Measurements from ENCODE around the gene DAP. TPM values are rescaled to one million over a fixed set of nuclear protein-coding genes. Genes with fewer than 3 reads are reported as not detected.
A peak's percentile ranks its signal among the peaks of the same experiment; 100 is the strongest.

Gene DAP
- total and polyA plus RNA-seq, 2 of the 4 experiments (the other 2 are of a cell fraction), result 49.6 to 189 TPM

DNA sequence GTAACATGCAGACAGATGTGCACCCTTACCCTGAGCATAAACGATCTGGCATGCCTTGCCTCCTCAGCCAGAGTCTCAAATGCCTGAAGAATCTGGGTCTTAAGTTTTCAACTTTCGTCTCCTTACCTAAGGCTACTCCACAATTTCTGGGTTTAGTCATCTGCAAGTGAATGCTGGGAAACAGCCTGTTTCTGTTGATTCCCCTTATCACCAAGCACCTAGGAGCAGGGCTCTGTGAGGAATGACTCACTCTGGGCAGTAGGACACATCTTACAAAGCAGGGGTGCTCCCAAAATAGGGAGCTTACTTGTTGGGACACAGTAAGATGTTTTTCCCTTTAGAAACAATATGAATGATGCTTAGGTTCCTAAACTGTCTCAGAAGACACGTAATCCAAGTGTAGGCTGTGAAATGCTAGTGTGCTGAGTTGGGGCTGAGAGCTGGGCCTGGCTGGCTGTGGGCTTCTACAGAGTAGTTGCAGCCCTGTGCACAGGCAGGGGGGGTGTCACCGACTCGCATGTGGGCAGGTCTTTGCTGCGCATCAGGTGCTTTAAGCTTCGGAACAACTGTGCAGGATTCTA is 58.0 kb downstream of the DAP start:
- H3K56ac ChIP-seq (ENCODE audit: extremely low read depth, insufficient read depth, low read length), result peak overlapping the region; percentile 54; the same call in 1 of the 2 replicates
- peak overlapping the region; percentile 10; the same call in 1 of the 2 replicates for H3K18ac ChIP-seq (ENCODE audit: low read depth, low read length)
- no peak overlapping the region for H4K5ac ChIP-seq (ENCODE audit: low read depth, low read length)
- peak overlapping the region in 1 of 2 experiments; percentile 73; a peak in 2 of 4 replicates for H4K8ac ChIP-seq (ENCODE audit: low read depth in 2 of 2, low read length in 2 of 2)
- H3K36me3 ChIP-seq (ENCODE audit: control insufficient read depth, insufficient read depth, low read length), result peaks cover 4% of the 10 kb centered on the region
- H4K20me1 ChIP-seq (ENCODE audit: insufficient read depth, low read length), result peaks cover 26% of the 10 kb centered on the region
- no peaks in the 10 kb centered on the region for H3K9me3 ChIP-seq (ENCODE audit: control insufficient read depth, insufficient read depth, low read length)
- peak overlapping the region; percentile 72 for H2BK120ac ChIP-seq (ENCODE audit: low read depth, low read length)
- peak overlapping the region; percentile 47 for H3K14ac ChIP-seq (replicated peaks; ENCODE audit: low read depth, low read length)
- CTCF ChIA-PET, result interaction anchor here (0.9 to 1.5 kb wide), 5 partner anchors 22 to 248 kb away, joined by 3 to 5 read pairs (median 4); no protein-coding TSS in a partner anchor
- H4K91ac ChIP-seq (ENCODE audit: insufficient read depth, low read depth, low read length), result no peak overlapping the region; the same call in 1 of the 2 replicates
- H2BK5ac ChIP-seq (ENCODE audit: low read depth, low read length, poor library complexity, severe bottlenecking), result peak overlapping the region; percentile 70
- no peak for TF ChIP-seq RAD21 (IDR thresholded peaks at IDR 0.05; ENCODE audit: low read length)
- TF ChIP-seq FOS (IDR thresholded peaks at IDR 0.05; ENCODE audit: low read depth, low read length), result peak; percentile 69; the same call in 1 of the 2 replicates
- no peak for TF ChIP-seq POLR2A (IDR thresholded peaks at IDR 0.05; ENCODE audit: low read depth, low read length)
- TF ChIP-seq NFE2L2 (IDR thresholded peaks at IDR 0.05; ENCODE audit: low read depth, low read length), result no peak
- no peak for TF ChIP-seq MXI1 (IDR thresholded peaks at IDR 0.05; ENCODE audit: borderline replicate concordance, low read depth, low read length)
- TF ChIP-seq RFX5 (IDR thresholded peaks at IDR 0.05; ENCODE audit: low read depth, low read length), result no peak
- no peak overlapping the region for H2AK9ac ChIP-seq (replicated peaks; ENCODE audit: low read depth, low read length, poor library complexity)
- H3K4ac ChIP-seq (ENCODE audit: low read depth, low read length), result peak overlapping the region; percentile 89
- H3K27ac ChIP-seq (ENCODE audit: insufficient read depth, low read length), result peak overlapping the region; percentile 17
- H3K4me3 ChIP-seq (ENCODE audit: insufficient read depth, low read depth, low read length), result no peak overlapping the region
- 50% methylated on average over 1 of the region's 7 CpGs; no CpG with 5 or more reads in 1 of the 2 experiments for WGBS, 2 experiments (ENCODE audit: extremely low coverage in 2 of 2, insufficient read length in 1 of 2)
- peak overlapping the region; percentile 71; the same call in 1 of the 2 replicates for H2AK5ac ChIP-seq (ENCODE audit: low read depth, low read length)
- H3K4me1 ChIP-seq (ENCODE audit: control insufficient read depth, insufficient read depth, low read length), result peaks cover 33% of the 10 kb centered on the region
- H2AFZ ChIP-seq (replicated peaks; ENCODE audit: low read length, poor library complexity), result no peak overlapping the region
- H3K27me3 ChIP-seq (ENCODE audit: control insufficient read depth, insufficient read depth, low read length), result no peaks in the 10 kb centered on the region
- BruUV-seq (replicated peaks), result no TSS peak
- intact Hi-C loops (cut with micrococcal nuclease) (loop anchor here (2.0 to 5.0 kb wide), 2 partner anchors 58 to 199 kb away; partner anchors contain the start of gene DAP), dilution Hi-C loops (cut with HindIII; ENCODE audit: low sequenced_read_pairs, unreplicated experiment) (no loop called here), in situ Hi-C loops (cut with MboI; ENCODE audit: low sequenced_read_pairs) (loop anchor here (10.0 kb wide), 1 partner anchor 132 kb away; no protein-coding TSS in a partner anchor)
- peaks cover 39 to 94% of the 10 kb centered on the region in 2 experiments for H3K79me1 ChIP-seq (ENCODE audit: low read depth in 1 of 2, low read length in 2 of 2)
- no peak overlapping the region for H3K4me2 ChIP-seq (ENCODE audit: low read depth, low read length)
- POLR2A ChIA-PET (ENCODE audit: unreplicated experiment), result interaction anchor here (0.7 to 1.3 kb wide), 2 partner anchors 11 to 22 kb away, joined by 3 to 5 read pairs; no protein-coding TSS in a partner anchor
- DNase-seq (peak; percentile 80), ATAC-seq (ENCODE audit: low read depth) (no peak)
- H2BK15ac ChIP-seq (ENCODE audit: low read depth, low read length), result peak overlapping the region; percentile 26; the same call in 1 of the 3 replicates
- H3K23ac ChIP-seq (ENCODE audit: low read depth, low read length), result peak overlapping the region; percentile 53; the same call in 1 of the 2 replicates
- H3K9ac ChIP-seq (ENCODE audit: low read depth, low read length), result no peak overlapping the region
- peak overlapping the region; percentile 75 for H2BK20ac ChIP-seq (ENCODE audit: low read depth, low read length)
- H3K9me1 ChIP-seq (ENCODE audit: insufficient read depth, low read length), result peaks cover 49% of the 10 kb centered on the region
